Prostate gland (tissue), 2 donors: ENCODE results near the gene MLPH. TPM values are rescaled to one million over a fixed set of nuclear protein-coding genes. Genes with fewer than 3 reads are reported as not detected.

ENCODE experiments used
- DNase-seq: peaks from one replicate; pipeline ENCODE4 v3.0.0-alpha.2; 2019; ENCODE audit warnings: low spot score
- H3K27ac ChIP-seq, 2 donors: fragments of 200-600 bp; sonication (generic); 2 replicates each; pipeline ENCODE4 v1.5.1; 2017 to 2019
- H3K27me3 ChIP-seq: fragments of 200-600 bp; sonication (generic); replicated peaks from 2 replicates; pipeline ENCODE4 v1.5.1; 2019; ENCODE audit not compliant: insufficient read depth
- H3K36me3 ChIP-seq, 2 donors: fragments of 200-600 bp; sonication (generic); 1 replicate in 1 of 2; 2 replicates in 1 of 2; pipeline versions ENCODE4 v1.5.1 to v1.8.1; 2017 to 2019
- H3K4me1 ChIP-seq: fragments of 200-600 bp; sonication (generic); replicated peaks from 2 replicates; pipeline ENCODE4 v1.5.1; 2019
- H3K4me3 ChIP-seq, 2 donors: fragments of 200-600 bp; sonication (generic); 2 replicates each; pipeline ENCODE4 v1.5.1; 2017 to 2019
- H3K9me3 ChIP-seq: fragments of 200-600 bp; sonication (generic); 2 replicates; pipeline ENCODE4 v1.5.1; 2017
- CTCF ChIP-seq, 4 experiments: fragments of 200-600 bp in 2 of 4; fragments of 450-650 bp in 2 of 4; sonication (generic) in 2 of 4; IDR thresholded peaks; 1 replicate in 3 of 4; 2 replicates in 1 of 4; pipeline ENCODE4 v1.5.1; 2016 to 2019; ENCODE audit warnings: antibody characterized with exemption in 4 of 4, mild to moderate bottlenecking in 2 of 4, moderate library complexity in 2 of 4
- POLR2A ChIP-seq: fragments of 450-650 bp; IDR thresholded peaks from one replicate; pipeline ENCODE4 v1.6.1; 2016; ENCODE audit warnings: antibody characterized with exemption, mild to moderate bottlenecking
- POLR2AphosphoS5 ChIP-seq: sonication (generic); formaldehyde crosslinking; IDR thresholded peaks from one replicate; pipeline ENCODE4 v1.6.1; 2017; ENCODE audit warnings: antibody characterized with exemption
- WGBS: methylation state at CpG from one replicate; pipeline ENCODE4 v1.1.5; 2018; 5-methylcytosine and 5-hydroxymethylcytosine counted together
- intact Hi-C: fragments of 100-400 bp; cut with DNase I; formaldehyde crosslinking; loops from one replicate; pipeline ENCODE4 v1.14.2; 2022
- microRNA-seq: library from miRNA; unstranded; fragments of <30 nt; microRNA quantifications from one replicate; pipeline ENCODE4, GENCODE V29; 2016
- small RNA-seq, 2 donors: library from RNA; depleted of rRNA; stranded (forward); fragments of <200 nt; gene quantifications; one replicate each; pipeline ENCODE3, GENCODE V24; 2016
- total RNA-seq, 2 donors: library from RNA; depleted of rRNA; stranded (reverse); fragments of >200 nt; gene quantifications; one replicate each; pipeline ENCODE4 v1.1.0, GENCODE V29; 2016

Gene MLPH
- total RNA-seq, 2 donors from 2014 or later, result 371 to 393 TPM

DNA sequence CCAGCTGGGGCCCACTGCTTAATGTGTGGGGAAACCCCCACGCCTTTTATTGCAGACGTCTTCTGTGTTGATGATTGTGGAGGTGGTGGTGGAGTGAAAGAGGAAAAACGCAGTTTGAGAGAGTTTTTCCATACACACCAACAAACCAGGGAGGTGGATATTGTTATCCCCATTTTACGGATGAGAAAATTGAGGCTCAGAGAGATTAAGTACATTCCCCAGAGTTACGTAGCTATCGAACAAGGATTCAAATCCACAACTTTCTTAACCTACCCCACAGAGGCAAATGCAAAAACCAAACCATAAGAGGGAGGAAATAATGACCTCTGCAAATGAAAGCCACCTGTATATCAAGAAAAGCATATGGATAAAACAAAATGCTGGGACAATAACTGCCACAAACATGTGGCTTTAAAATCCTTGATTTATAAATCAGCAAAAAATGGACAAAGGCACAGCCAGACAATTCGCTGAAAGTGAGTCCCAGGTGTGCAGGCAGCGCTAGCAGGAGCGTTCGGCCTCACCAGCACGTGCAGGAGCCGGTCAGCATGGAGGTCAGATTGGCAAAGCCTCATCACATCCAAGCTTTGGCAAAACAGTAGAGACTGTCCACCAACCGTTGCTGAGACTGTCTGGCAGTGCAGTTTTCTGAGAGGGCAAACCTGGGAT lies 116.1 kb downstream of the MLPH start:
- no peaks in the 10 kb centered on the region for H3K4me1 ChIP-seq
- H3K36me3 ChIP-seq, result no peaks in the 10 kb centered on the region
- no peak overlapping the region for H3K27ac ChIP-seq
- 88% methylated on average over 13 of the region's 13 CpGs for WGBS
- no peaks in the 10 kb centered on the region for H3K27me3 ChIP-seq
- no peaks in the 10 kb centered on the region for H3K9me3 ChIP-seq
- no peak for TF ChIP-seq POLR2AphosphoS5
- no peak for TF ChIP-seq POLR2A
- no peak for TF ChIP-seq CTCF (IDR thresholded peaks at IDR 0.05)
- no peak for DNase-seq
- no peak overlapping the region for H3K4me3 ChIP-seq
- intact Hi-C loops, result loop anchor here (5.0 kb wide), 1 partner anchor 139 kb away; no protein-coding TSS in a partner anchor

- Histone ChIP-seq H3K27ac (no peak overlapping the region), H3K36me3 (no peaks in the 10 kb centered on the region), H3K27me3 (no peaks in the 10 kb centered on the region), H3K4me1 (no peaks in the 10 kb centered on the region), H3K9me3 (no peaks in the 10 kb centered on the region), H3K4me3 (no peak overlapping the region)
- 40% methylated on average over 15 of the region's 15 CpGs for WGBS
- DNase-seq, result no peak
- TF ChIP-seq POLR2AphosphoS5 (peak; percentile 68), POLR2A (peak; percentile 19), CTCF (IDR thresholded peaks at IDR 0.05) (no peak)
- intact Hi-C loops, result loop anchor here (5.0 kb wide), 1 partner anchor 138 kb away; no protein-coding TSS in a partner anchor
Measured at GRCh38 chr2:237603718-237604362, 116.8 kb downstream of the MLPH start.

DNA sequence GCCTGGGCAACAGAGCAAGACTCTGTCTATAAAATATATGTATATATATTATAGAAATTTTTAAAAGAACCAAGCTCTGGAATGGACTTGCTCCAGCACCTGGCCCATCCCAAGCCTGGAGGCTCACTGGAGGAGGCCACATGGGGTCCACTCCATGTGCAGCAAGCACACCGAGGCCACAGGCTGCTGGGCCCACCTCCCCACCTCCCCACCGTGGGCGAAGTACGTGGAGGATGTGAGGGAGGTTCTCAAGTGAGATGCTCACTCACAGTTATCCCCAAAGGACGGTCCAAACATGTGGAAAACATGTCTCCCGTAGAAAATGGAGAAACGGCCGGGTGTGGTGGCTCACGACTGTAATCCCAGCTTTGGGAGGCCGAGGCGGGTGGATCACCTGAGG lies 117.3 kb downstream of the MLPH start:
- TF ChIP-seq CTCF (IDR thresholded peaks at IDR 0.05), result no peak
- TF ChIP-seq POLR2AphosphoS5, result no peak
- TF ChIP-seq POLR2A, result no peak
- no peaks in the 10 kb centered on the region for H3K4me1 ChIP-seq
- H3K4me3 ChIP-seq, result no peak overlapping the region
- no peaks in the 10 kb centered on the region for H3K9me3 ChIP-seq
- 96% methylated on average over 11 of the region's 11 CpGs for WGBS
- H3K27ac ChIP-seq, result no peak overlapping the region
- no peak for DNase-seq
- H3K27me3 ChIP-seq, result no peaks in the 10 kb centered on the region
- H3K36me3 ChIP-seq, result no peaks in the 10 kb centered on the region
- intact Hi-C loops, result loop anchor here (5.0 kb wide), 1 partner anchor 138 kb away; no protein-coding TSS in a partner anchor

Small RNA genes lying within 50 kb of the gene (microRNA-seq; reads per million reads assigned to microRNA genes)
- 0.67 reads per million for gene MIR6811

Small RNA genes lying within 50 kb of the gene (small RNA-seq; reads per million reads assigned to genes)
- gene MIR6811 (0.20 to 0.37 reads per million in 2 donors), gene RNU6-1140P (0 reads per million in 2 donors)

Other genes with a start within 250 kb of the MLPH start
- 10 to 100 TPM; 26.9 to 86.9 TPM for gene COL6A3, start 73.1 kb upstream of the MLPH start, total RNA-seq
- gene PRLH, start 79.3 kb downstream of the MLPH start, total RNA-seq, result not detected
- gene RAB17, start 103.5 kb downstream of the MLPH start, total RNA-seq, result 10 to 100 TPM; 12.6 to 13.6 TPM
- gene LRRFIP1, start 140.3 kb downstream of the MLPH start, total RNA-seq, result 10 to 100 TPM; 66.1 to 73.1 TPM